ENCODE data around the gene FOXD4L1. TPM values are rescaled to one million over a fixed set of nuclear protein-coding genes. Genes with fewer than 3 reads are reported as not detected.

FOXD4L1 gene
- 0.07 TPM in 1 of 2 replicates, not detected in the other for total RNA-seq

GRCh38 chr2:113498365-113498764, at the start of gene FOXD4L1:
TSS of gene FOXD4L1 (plus strand) at chr2:113498665. CDS start at chr2:113499257, 592 bp downstream.

Other genes with a start within 250 kb of the FOXD4L1 start
- 2.1 and 2.8 TPM in 2 replicates for gene PAX8, start 219.7 kb upstream of the FOXD4L1 start, total RNA-seq
- gene ZNG1B, start 61.0 kb upstream of the FOXD4L1 start, total RNA-seq = 13.0 and 27.8 TPM in 2 replicates
- gene RABL2A, start 128.6 kb downstream of the FOXD4L1 start, total RNA-seq = 0.98 and 2.1 TPM in 2 replicates

Data from mammary microvascular endothelial cell (primary cell).